Activated T-helper 1 cell treated with anti-CD3 and anti-CD28 coated beads, Interleukin-2, amount 50 U/mL, for 16 hours (primary cell): Measurements from ENCODE around the gene CCR9.

Experiments
- DNase-seq, 2 donors: peaks; one replicate each; pipeline ENCODE4 v3.0.0-alpha.2; 2020; ENCODE audit warnings: low read depth in 1 of 2, low spot score in 1 of 2

Gene CCR9

DNA sequence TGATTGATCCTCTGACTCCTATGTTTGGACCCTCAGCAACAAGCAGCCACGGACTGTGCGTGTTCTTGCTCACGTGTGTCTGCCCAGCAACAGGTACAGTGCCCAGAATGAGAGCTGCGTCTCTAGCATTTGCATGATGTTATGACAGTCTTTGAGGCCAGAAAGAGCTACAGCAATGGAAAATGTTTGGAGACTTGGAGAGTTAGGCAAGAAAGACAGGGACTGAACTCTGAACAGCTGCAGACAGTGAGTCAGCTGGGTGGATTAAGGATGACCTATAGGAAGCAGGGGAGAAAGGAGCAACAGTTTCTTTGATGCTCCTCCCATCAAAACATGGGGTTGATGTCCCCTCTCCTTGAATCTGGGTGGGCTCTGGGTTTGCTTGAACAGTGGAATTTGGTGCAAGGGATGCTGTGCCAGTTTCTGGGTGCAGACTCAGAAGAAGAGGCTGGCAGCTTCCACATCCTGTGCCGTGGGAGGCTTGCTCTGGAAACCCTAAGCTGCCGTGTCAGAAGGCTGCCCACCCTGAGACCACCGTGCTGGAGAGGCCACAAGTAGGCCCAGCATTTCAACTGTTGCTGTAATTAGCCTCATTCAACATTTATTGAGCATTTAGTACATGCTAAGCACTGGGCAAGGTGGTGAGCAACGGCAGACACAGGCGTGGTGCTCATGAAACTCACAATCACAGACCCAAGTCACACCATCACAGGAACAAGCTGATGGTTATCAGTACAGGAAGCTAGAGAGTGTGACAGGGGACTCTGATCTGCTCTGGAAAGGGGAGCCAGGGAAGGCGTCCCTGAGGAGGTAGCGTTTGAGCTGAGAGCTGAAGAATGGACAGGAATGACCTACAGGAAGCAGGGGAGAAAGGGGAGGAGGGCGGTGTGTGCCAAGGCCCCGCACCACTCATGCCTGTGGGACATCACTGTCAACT lies 21.7 kb downstream of the CCR9 start:
- no peak for DNase-seq

DNA sequence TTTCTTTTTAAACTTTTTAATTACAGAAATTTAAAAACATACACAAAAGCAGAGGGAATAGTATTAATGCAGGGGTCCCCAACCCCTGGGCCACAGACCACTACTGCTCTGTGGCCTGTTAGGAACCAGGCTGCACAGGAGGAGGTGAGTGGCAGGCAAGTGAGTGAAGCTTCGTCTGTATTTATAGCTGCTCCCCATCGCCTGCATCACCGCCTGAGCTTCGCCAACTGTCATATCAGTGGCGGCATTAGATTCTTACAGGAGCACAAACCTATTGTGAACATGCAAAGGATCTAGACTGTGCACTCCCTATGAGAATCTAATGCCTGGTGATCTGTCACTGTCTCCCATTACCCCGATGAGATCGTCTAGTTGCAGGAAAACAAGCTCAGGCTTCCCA lies 22.4 kb downstream of the CCR9 start:
- no peak for DNase-seq

DNA sequence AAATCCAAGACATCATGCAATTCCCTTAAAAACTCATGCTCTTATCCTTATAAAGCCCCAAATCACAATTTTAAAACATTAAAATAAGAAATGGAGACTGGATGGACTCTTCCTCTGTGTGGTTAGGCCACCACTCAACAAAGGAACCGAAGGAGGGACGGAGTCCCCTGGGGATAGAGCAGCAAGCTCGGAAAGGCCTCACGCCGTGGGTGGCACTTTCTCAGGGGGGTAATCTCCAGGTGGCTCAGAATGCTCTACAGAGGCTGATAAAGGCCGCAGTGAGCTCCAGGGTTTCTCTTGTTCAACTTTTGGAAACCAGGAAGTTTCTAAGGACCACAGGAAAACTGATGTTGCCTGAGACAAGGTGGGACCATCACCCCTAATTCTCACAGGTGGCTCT lies 23.2 kb downstream of the CCR9 start:
- DNase-seq, result no peak

- no peak for DNase-seq
Measured at GRCh38 chr3:45910892-45911291, 24.5 kb downstream of the CCR9 start.

DNA sequence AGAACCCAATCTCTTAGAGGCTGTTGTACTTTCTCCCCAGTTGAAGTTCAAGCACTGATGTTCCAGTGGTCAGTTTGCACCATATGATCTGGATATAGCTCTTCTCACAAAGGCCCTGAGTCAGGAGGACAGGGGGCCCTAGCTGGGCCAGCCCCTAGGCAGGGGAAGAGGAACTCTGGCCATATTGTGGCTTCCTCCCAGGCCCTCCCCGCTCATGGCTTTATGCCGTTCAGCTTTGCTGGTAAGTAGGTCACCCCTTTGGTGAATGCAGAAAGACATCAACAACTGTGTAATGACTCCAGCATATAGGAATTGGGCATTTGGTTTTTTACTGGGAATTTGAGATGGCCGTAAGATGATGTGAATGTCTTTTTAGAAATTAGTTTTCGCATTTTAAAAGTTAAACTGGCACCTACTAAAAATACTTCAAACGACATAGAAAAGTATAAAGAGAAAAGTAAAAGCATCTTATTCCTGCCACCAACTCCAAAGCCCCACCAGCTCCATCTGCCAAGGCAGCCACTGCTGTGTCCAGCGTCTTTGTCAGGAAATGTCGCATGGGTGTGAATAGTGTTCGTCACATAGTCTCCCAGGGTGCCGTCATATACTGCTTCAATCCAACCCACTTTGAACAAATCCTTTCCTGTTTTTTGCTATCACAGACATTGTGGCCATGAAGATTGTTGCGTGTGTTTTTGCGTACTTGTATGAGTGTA lies 25.3 kb downstream of the CCR9 start:
- no peak for DNase-seq

DNA sequence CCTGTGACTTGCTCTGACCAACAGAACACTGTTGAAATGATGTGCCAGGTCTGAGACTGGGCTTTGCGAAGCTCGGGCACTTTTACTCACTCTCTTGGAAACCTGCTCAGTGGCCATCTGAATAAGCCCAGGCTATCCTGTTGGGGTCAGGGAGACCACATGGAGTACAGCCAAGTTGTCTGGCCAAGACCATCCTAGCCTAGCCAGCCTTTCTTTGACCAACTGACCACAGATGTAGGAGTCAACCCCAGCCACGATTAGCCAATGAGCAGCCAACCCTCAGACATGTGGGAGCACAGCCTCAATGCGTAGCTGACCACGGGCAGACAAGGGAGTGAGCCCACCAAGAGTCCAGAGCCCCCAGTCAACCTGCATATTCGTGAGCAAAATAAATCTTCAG lies 26.1 kb downstream of the CCR9 start:
- no peak for DNase-seq

DNA sequence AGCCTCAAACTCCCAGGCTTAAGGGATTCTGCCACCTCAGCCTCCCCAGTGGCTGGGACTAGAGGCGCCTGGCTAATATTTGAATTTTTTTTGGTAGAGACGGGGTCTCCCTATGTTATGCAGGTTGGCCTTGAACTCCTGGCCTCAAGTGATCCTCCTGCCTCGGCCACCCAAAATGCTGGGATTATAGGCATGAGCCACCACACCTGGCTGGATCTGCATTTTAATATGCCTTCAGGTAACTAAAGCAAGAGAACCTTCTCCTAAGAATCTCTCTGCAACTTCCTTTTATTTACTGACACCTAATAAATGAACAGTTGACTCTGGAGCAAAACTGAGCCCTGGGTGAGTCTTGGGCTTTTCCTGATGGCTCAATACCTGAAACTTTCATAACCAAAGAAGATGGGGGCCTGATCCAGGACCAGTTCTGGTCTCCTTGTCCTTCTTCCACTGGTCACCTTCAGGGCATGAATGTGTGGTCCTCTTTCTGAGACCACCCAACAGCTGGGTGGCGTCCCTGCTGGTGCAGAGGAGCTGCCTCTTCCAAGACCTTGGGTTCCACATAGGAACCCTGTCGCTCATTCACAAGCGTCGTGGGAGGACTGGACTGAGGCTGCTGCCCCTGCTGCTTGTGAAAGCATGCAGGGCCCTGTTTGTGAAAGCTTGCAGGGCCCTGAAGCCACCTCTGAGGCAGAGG lies 28.2 kb downstream of the CCR9 start:
- no peak for DNase-seq

- no peak for DNase-seq
Measured at GRCh38 chr3:45915059-45915439, 28.7 kb downstream of the CCR9 start.

DNA sequence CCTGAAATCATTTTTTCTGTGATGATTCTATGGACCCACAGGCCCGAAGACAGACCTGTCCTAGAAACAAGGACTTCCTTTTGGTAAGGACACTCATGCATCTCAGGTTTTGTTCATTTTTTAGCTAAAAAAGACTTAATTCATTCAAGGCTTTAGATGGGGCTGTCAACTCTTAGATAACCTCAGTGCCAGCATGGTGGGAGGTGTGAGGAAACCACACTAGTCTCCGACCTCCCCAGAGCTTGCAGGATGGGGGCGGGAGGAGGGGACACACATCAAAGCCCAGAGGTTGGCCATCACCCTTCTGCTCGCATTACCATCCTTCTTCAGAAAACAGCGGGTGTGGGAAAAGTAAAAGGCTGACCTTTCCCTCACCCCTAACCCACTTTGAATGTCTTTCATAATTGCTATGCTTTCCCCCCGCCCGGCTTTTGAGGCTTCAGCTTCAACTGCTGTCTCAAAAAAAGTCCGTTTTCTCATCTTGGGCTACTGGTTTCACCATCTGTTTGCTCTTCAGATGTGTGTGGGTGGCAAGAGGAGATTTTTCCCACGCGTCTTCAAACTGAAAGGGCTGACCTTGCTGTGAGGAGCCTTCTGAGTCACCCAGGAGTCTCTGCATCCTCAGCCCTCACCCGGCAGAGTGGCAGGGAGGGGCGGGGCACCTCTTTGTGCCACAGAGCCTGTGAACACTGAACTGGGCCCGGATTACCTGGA lies 29.3 kb downstream of the CCR9 start:
- peak; percentile 49 to 64 for DNase-seq

- DNase-seq, result no peak
Measured at GRCh38 chr3:45917146-45917898, 31.0 kb downstream of the CCR9 start.

DNA sequence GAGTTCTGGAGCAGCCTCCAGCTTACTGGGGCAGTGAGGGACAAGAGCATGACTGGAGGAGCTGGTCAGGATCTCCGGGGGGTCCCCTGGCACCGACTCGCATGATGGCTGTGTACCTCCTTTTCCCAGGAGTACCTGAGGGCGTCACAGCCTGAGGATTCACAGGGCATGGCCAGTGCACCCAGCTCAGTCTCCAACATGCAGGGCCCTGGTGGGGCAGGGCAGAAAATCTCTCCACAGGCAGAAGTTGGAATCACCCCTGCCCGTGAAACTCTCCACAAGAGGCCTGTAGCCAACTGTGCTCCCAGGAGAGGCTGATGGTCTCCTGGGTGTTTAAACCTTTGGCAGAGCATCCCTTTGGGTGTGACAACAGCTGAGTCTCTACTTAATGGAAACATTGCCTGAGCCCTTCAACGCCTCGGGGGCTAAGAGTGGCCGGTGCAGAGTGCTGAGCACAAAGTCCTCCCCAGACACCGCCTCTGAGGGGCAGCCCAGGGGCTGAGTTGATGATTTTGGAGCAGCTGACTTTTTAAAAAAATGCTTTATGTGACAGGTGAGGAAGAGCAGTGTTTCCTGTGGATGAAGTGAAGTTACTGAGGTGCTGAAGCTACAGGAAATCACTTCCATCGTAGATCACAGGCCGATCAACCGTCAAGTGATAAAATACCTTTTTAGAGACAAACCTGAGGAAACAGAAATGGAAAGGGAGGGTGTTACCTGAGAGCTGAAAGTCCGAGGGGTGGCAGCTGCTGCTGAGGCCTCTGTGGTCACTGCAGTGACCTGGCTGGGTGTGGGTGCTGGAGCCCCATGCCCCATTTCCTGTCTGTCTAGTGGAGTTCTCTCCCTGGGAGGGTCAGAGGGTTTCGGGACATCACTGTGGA lies 35.1 kb downstream of the CCR9 start:
- no peak for DNase-seq

GRCh38 chr3:45922039-45922326 lies 35.6 kb downstream of the CCR9 start:
- no peak for DNase-seq

GRCh38 chr3:45922950-45923590 lies 36.7 kb downstream of the CCR9 start:
- DNase-seq, result no peak

DNA sequence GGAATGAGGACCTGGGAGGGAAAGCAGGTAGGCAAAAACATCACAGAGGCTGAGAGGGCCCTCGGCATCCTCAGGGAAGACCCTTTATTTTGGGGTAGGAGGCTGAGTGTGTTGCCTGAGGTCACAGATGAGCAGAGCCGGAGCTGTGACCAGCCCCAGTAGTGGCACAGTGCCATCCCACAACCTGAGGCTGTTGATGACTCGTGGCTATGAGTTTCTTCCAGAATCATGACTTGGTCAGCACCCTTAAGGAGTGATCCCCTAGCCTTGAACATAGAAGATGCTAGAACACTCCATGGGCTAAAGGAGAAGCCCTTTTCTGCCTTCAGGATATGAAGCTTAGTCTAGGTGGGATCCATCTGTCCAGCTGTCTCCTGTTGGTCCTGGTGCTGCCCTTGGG lies 37.4 kb downstream of the CCR9 start:
- no peak for DNase-seq

- no peak for DNase-seq
Measured at GRCh38 chr3:45927881-45928280, 41.5 kb downstream of the CCR9 start.

DNA sequence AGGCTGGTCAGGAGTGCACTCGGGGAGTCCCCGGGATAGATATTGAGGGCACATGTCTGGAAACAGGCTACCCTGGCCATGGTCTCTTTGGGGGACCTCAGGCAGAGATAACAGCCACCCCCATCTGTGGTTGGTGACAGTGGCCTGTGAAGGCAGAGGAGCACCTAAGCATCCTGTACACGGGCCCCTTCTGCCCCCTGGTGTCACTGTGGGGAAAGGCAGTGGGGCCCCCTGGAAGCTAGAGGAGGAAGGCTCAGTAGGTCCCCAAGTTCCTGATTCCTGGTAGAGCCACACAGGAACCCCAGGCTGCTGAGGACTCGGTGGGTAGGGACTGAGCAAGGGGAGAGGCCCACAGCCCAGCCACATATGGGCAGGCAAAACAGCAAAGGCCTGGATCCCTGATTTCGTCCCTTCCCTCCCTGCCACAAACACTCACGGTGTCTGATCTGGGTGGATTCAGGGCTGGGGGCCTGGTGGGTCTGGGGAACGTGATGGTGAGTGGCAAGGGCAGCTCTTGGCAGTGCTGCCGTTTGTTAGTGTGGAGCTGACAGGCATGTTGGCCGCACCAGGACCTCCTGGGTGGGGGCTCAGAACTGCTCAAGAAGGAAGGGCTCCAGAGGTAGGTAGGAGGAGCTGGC lies 42.8 kb downstream of the CCR9 start:
- peak in 1 of 2 donors; percentile 42 for DNase-seq

DNA sequence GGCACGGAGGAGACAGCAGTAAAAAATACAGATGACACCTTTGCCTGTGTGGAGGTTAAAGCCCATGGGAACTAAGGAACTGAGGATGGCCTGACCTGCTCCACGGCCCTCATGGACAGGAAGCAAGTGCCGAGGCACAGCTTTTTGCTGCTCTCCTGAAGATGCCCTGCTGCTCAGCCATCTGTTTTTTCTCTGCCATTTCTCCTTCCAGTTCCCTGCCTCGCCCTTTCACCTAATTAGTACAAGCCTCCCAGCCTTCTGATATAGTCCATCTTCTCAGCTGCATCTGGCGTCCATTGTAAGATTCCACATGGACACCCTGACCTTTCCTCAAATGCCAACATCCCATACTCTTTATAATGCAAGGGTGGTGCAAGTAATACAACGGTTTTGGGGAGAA lies 45.2 kb downstream of the CCR9 start:
- no peak for DNase-seq

GRCh38 chr3:45932112-45932511 lies 45.8 kb downstream of the CCR9 start:
- DNase-seq, result no peak

- no peak for DNase-seq
Measured at GRCh38 chr3:45933591-45933990, 47.2 kb downstream of the CCR9 start.
